Retinal pigment epithelial cell (primary cell): ENCODE results near the gene TMEM225B.

Experiments used
- DNase-seq: peaks from one replicate; pipeline ENCODE4 v3.0.0-alpha.2; 2010; ENCODE audit warnings: low read depth
- H3K4me3 ChIP-seq: 2 replicates; pipeline ENCODE4 v1.5.1; 2011; ENCODE audit warnings: mild to moderate bottlenecking, low read length, control low read depth, moderate library complexity
- CTCF ChIP-seq: conservative IDR thresholded peaks from 2 replicates; pipeline ENCODE4 v1.5.1; 2011; ENCODE audit warnings: low read depth, low read length, control low read depth, inconsistent platforms

TMEM225B gene

GRCh38 chr7:99557940-99558305, 40.1 kb upstream of the TMEM225B start:
- H3K4me3 ChIP-seq = peak overlapping the region; percentile 95
- TF ChIP-seq CTCF = no peak
- no peak for DNase-seq

DNA sequence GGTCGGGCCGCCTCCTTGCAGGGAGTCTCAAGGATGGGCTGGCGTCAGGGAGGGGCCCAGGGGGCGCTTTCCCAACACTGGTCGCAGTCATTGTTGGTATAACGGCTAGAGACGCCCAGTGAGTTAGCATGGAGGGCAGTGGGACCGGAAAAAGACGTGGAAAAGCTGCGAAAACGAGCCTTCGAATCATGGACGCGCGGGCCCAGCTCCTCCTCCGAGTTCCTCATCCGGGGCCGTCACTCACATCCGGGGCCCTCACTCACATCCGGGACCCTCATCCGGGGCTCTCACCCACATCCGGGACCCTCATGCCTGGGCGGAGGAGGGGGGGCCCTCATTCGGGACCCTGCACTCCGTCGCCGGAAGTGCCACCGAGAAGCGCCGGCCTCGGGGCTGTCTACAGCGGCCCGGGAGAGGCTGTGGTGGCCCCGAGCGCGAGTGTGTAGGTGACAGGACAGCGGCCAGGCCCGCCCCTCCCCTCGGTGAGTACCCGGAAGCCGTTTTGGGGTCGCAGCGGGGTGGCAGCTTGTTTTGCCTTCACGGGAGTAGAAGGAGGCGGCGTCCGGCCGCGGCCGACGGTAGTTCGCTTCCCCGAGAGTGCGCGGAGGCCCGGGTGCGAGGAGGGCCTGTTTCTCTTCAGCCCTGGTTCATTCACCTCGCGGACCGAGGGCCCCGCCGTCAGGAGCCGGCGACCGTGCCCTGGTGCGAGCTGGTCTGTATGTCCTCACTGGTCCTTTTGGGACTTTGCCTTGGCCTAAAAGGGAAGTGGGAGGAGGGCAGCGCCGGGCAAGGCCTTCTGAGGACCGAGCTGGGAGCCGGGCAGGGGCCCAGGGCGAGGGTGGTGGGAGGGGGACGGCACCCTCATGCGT, 39.5 kb upstream of the TMEM225B start, which contains the start of gene ZNF655:
TSS of gene ZNF655 (plus strand) at position 337 of the 869 bp plus-strand sequence. CDS start 1,918 bp downstream, outside the sequence.
- DNase-seq = peak; percentile 58
- H3K4me3 ChIP-seq = peak within 1 kb of the TSS; percentile 95
- no peak for TF ChIP-seq CTCF

GRCh38 chr7:99559175-99559915, 38.7 kb upstream of the TMEM225B start:
- no peak for TF ChIP-seq CTCF
- DNase-seq = no peak
- H3K4me3 ChIP-seq = peak overlapping the region; percentile 95

- TF ChIP-seq CTCF = no peak
- H3K4me3 ChIP-seq = no peak overlapping the region
- DNase-seq = no peak
These were observed 37.0 kb upstream of the TMEM225B start for GRCh38 chr7:99560834-99561736.

DNA sequence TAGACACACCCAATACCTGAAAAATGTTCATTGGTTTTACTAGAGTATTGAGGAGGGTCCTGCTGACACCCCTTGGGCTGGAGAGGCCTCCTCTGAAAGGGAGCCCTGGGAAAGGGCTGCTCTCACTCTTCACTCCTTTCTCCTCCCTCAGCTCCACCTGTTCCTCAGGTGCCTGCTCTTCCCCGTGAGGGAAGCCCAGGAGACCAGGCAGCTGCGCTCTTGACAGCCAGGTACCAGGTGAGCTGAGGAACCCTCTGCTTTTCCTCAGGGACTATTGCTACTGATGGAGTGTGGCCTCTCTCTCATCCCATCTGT, 36.4 kb upstream of the TMEM225B start:
- no peak for TF ChIP-seq CTCF
- H3K4me3 ChIP-seq = no peak overlapping the region
- no peak for DNase-seq

DNA sequence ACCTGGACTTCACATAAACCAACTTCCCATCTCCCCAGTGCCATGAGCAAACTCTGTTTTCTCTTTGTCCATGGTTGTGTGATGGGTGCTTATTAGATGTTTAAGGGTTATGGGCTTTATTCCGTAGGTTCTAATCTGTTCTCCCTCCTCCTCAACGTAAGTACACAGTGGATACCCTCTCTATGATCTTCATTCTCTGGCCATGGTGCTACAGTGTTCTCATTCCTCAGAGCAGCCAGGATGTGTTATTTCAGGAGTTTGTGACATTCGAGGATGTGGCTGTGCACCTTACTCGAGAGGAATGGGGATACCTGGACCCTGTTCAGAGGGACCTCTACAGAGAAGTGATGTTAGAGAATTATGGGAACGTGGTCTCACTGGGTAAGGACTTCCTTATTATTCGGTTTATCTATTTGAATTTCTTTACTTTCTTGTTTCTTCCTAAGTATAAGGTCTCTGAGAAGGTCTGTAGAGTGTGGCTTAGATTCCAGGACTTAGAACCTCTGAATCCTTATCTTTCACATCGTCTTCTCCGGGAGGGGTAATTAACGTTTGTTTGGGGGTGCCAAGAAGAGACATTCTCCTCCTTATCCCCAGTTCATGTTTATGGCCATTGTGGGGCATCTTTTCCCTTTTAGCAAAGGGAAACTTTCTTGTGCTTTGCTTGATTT, 35.8 kb upstream of the TMEM225B start:
- no peak for DNase-seq
- TF ChIP-seq CTCF = no peak
- no peak overlapping the region for H3K4me3 ChIP-seq
